Fibroblast of lung (primary cell): Measurements from ENCODE around the gene MDM1. TPM values are rescaled to one million over a fixed set of nuclear protein-coding genes. Genes with fewer than 3 reads are reported as not detected.

Experiments
- DNase-seq, 2 donors: peaks; one replicate each; pipeline versions ENCODE4 v3.0.0 to v3.0.0-alpha.2; 2010; ENCODE audit warnings: low read depth in 2 of 2
- H2AFZ ChIP-seq: 2 replicates; pipeline ENCODE4 v1.5.1; 2012; ENCODE audit warnings: low read length, control low read depth, inconsistent platforms
- H3K27ac ChIP-seq: 2 replicates; pipeline ENCODE4 v1.5.1; 2011; ENCODE audit warnings: low read length, control low read depth; ENCODE audit not compliant: insufficient read depth
- H3K27me3 ChIP-seq: 2 replicates; pipeline ENCODE4 v1.5.1; 2011; ENCODE audit warnings: mild to moderate bottlenecking, low read length; ENCODE audit not compliant: control insufficient read depth, insufficient read depth
- H3K36me3 ChIP-seq: 2 replicates; pipeline ENCODE4 v1.5.1; 2011; ENCODE audit warnings: low read length; ENCODE audit not compliant: control insufficient read depth, insufficient read depth
- H3K4me1 ChIP-seq: 2 replicates; pipeline ENCODE4 v1.5.1; 2011; ENCODE audit warnings: low read length; ENCODE audit not compliant: control insufficient read depth, insufficient read depth; ENCODE audit errors: extremely low read depth
- H3K4me2 ChIP-seq: 2 replicates; pipeline ENCODE4 v1.5.1; 2011; ENCODE audit warnings: low read length, control low read depth; ENCODE audit not compliant: insufficient read depth; ENCODE audit errors: extremely low read depth
- H3K4me3 ChIP-seq, 4 experiments: fragments of 200-600 bp in 1 of 4; sonication (generic) in 1 of 4; replicated peaks in 1 of 4; 2 replicates each; pipeline ENCODE4 v1.5.1; 2011 to 2016; ENCODE audit warnings: low read length in 4 of 4, low read depth in 3 of 4, mild to moderate bottlenecking in 3 of 4, control low read depth in 2 of 4, inconsistent platforms in 1 of 4, mixed read lengths in 1 of 4; ENCODE audit not compliant: insufficient read depth in 1 of 4; ENCODE audit errors: control extremely low read depth in 1 of 4
- H3K79me2 ChIP-seq: 2 replicates; pipeline ENCODE4 v1.5.1; 2012; ENCODE audit warnings: mild to moderate bottlenecking, low read length, inconsistent platforms; ENCODE audit not compliant: control insufficient read depth, insufficient read depth
- H3K9ac ChIP-seq: 2 replicates; pipeline ENCODE4 v1.5.1; 2011; ENCODE audit warnings: mild to moderate bottlenecking, low read length, control low read depth; ENCODE audit not compliant: insufficient read depth
- H3K9me3 ChIP-seq: 2 replicates; pipeline ENCODE4 v1.5.1; 2012; ENCODE audit warnings: low read depth, low read length; ENCODE audit not compliant: control insufficient read depth, insufficient read depth
- H4K20me1 ChIP-seq: 2 replicates; pipeline ENCODE4 v1.5.1; 2011; ENCODE audit warnings: low read length; ENCODE audit not compliant: control insufficient read depth, insufficient read depth; ENCODE audit errors: extremely low read depth
- EZH2 ChIP-seq: IDR thresholded peaks from 2 replicates; pipeline ENCODE4 v1.5.1; 2012; ENCODE audit warnings: low read length, control low read depth, mild to moderate bottlenecking; ENCODE audit errors: missing control alignments
- polyA plus RNA-seq, 2 donors: library from polyadenylated mRNA; depleted of rRNA in 1 of 2; stranded (reverse) in 1 of 2; unstranded in 1 of 2; fragments of >200 nt; gene quantifications; 2 replicates each; pipeline ENCODE4 v1.2.1, GENCODE V29; 2011 to 2012; ENCODE audit warnings: missing spikeins in 1 of 2
- total RNA-seq: library from RNA; depleted of rRNA; stranded (reverse); fragments of >200 nt; gene quantifications from 2 replicates; pipeline ENCODE4 v1.2.1, GENCODE V29; 2014
- TF ChIP-seq, protein P1 (sequence below), 2 donors: IDR thresholded peaks in 1 of 2; conservative IDR thresholded peaks in 1 of 2; 1 replicate in 1 of 2; 2 replicates in 1 of 2; pipeline ENCODE4 v1.5.1; 2011 to 2012; ENCODE audit warnings: low read length in 2 of 2, control low read depth in 1 of 2, inconsistent platforms in 1 of 2, low read depth in 1 of 2, mild to moderate bottlenecking in 1 of 2

The MDM1 gene
- total and polyA plus RNA-seq, 2 donors (not counting 1 experiment from before 2014, with no cell fraction given), result 7.4 to 12.4 TPM

DNA sequence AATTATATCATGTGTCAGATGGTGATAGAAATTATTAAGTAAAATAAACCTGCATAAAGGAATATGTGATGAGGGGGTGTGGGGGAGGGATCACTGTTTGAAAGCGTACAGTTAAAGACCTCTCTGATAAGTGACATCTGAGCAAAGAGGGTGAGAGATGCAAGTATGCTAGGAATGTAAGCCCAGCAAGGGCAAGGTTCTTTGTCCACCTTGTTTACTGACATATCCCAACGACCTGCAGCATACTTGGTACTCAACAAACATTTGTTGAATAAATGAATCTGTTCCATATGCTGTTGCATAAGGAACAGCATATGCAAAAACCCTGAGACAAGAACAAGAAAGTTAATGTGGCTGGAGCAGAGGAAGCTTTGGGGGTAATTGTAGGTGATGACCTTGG lies 12.0 kb upstream of the MDM1 start:
- no peaks in the 10 kb centered on the region for H3K4me1 ChIP-seq
- H3K9me3 ChIP-seq, result no peaks in the 10 kb centered on the region
- no peak overlapping the region for H3K9ac ChIP-seq
- no peak overlapping the region for H2AFZ ChIP-seq
- H3K27ac ChIP-seq, result no peak overlapping the region
- H3K27me3 ChIP-seq, result peaks cover 9% of the 10 kb centered on the region
- TF ChIP-seq, protein P1, sequence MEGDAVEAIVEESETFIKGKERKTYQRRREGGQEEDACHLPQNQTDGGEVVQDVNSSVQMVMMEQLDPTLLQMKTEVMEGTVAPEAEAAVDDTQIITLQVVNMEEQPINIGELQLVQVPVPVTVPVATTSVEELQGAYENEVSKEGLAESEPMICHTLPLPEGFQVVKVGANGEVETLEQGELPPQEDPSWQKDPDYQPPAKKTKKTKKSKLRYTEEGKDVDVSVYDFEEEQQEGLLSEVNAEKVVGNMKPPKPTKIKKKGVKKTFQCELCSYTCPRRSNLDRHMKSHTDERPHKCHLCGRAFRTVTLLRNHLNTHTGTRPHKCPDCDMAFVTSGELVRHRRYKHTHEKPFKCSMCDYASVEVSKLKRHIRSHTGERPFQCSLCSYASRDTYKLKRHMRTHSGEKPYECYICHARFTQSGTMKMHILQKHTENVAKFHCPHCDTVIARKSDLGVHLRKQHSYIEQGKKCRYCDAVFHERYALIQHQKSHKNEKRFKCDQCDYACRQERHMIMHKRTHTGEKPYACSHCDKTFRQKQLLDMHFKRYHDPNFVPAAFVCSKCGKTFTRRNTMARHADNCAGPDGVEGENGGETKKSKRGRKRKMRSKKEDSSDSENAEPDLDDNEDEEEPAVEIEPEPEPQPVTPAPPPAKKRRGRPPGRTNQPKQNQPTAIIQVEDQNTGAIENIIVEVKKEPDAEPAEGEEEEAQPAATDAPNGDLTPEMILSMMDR (conservative IDR thresholded peaks at IDR 0.05 in 1 of 2, IDR thresholded peaks at IDR 0.05 in 1 of 2; ENCODE audit: low read depth in 1 of 2, low read length in 2 of 2), result no peak
- TF ChIP-seq EZH2, result no peak
- H3K36me3 ChIP-seq, result no peaks in the 10 kb centered on the region
- no peak for DNase-seq
- H3K4me2 ChIP-seq, result no peak overlapping the region
- H4K20me1 ChIP-seq, result no peaks in the 10 kb centered on the region
- H3K4me3 ChIP-seq, result no peak overlapping the region
- no peaks in the 10 kb centered on the region for H3K79me2 ChIP-seq

DNA sequence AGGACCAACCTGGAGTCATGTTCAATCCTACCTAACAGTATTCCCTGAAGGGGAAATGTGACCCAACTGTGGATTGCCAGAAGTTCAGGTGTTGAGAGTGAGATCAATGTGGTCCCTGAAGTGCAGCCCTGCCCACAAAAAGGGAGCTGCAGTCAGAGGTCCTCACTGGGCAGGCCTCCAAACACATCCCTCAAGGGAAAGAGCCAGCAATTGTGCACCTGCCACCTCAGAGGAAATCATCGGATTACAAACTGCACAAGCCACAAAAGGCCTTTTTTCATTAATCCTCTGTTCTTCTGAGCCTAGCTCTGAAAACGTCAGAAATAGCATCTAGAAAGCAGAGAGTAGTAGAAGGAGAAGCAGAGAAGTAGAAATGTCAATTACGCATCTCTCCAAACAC lies 10.8 kb upstream of the MDM1 start:
- H3K9me3 ChIP-seq, result no peaks in the 10 kb centered on the region
- H3K79me2 ChIP-seq, result no peaks in the 10 kb centered on the region
- H2AFZ ChIP-seq, result no peak overlapping the region
- H3K27ac ChIP-seq, result no peak overlapping the region
- H4K20me1 ChIP-seq, result no peaks in the 10 kb centered on the region
- no peak overlapping the region for H3K9ac ChIP-seq
- no peaks in the 10 kb centered on the region for H3K36me3 ChIP-seq
- no peaks in the 10 kb centered on the region for H3K4me1 ChIP-seq
- H3K4me2 ChIP-seq, result no peak overlapping the region
- DNase-seq, result no peak
- TF ChIP-seq EZH2, result no peak
- TF ChIP-seq, protein P1 (conservative IDR thresholded peaks at IDR 0.05 in 1 of 2, IDR thresholded peaks at IDR 0.05 in 1 of 2; ENCODE audit: low read depth in 1 of 2, low read length in 2 of 2), result no peak
- H3K4me3 ChIP-seq, result no peak overlapping the region
- H3K27me3 ChIP-seq, result peaks cover 9% of the 10 kb centered on the region

DNA sequence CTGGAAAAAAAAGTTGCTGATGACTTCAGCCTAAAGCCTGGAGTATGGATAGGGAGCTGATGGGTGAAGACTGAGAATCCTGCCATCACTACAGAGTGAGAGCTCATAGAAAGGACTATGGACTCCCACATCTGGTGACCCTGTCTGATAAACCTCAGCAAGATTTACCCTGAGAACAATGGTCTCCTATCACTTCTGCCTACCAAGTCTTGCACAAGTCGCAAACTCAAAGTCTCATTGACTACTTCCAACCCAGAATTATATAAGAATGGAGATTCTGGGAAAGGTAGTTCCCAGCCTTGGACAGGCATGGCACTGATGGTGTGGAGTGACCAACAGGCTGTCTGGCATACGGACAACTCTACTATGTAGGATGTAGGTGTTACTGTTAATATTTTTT lies 9.7 kb upstream of the MDM1 start:
- no peak overlapping the region for H2AFZ ChIP-seq
- H3K27ac ChIP-seq, result no peak overlapping the region
- H3K36me3 ChIP-seq, result no peaks in the 10 kb centered on the region
- H3K4me2 ChIP-seq, result no peak overlapping the region
- no peaks in the 10 kb centered on the region for H3K79me2 ChIP-seq
- no peaks in the 10 kb centered on the region for H3K9me3 ChIP-seq
- H4K20me1 ChIP-seq, result no peaks in the 10 kb centered on the region
- no peak for DNase-seq
- peaks cover 9% of the 10 kb centered on the region for H3K27me3 ChIP-seq
- no peaks in the 10 kb centered on the region for H3K4me1 ChIP-seq
- no peak overlapping the region for H3K4me3 ChIP-seq
- TF ChIP-seq EZH2, result no peak
- TF ChIP-seq, protein P1 (conservative IDR thresholded peaks at IDR 0.05 in 1 of 2, IDR thresholded peaks at IDR 0.05 in 1 of 2; ENCODE audit: low read depth in 1 of 2, low read length in 2 of 2), result no peak
- H3K9ac ChIP-seq, result no peak overlapping the region
